Right lobe of liver (tissue), 6 donors: ENCODE results near the gene SSC5D. TPM values are rescaled to one million over a fixed set of nuclear protein-coding genes. Genes with fewer than 3 reads are reported as not detected.

Experiments
- ATAC-seq, 4 donors: fragments of 200-7000 bp; cut with Tn5 transposase; one replicate each; pipeline ENCODE4 v1.9.1; 2020; ENCODE audit warnings: mild to moderate bottlenecking in 4 of 4, moderate library complexity in 4 of 4
- DNase-seq, 3 donors: peaks; one replicate each; pipeline ENCODE4 v3.0.0-alpha.2; 2020
- H3K27ac ChIP-seq, 3 donors: fragments of 200-600 bp; one replicate each; pipeline ENCODE4 v1.8.0; 2022
- H3K27me3 ChIP-seq, 2 donors: fragments of 200-600 bp; one replicate each; pipeline ENCODE4 v1.8.0; 2022
- H3K36me3 ChIP-seq, 4 donors: fragments of 200-600 bp; sonication (generic) in 1 of 4; one replicate each; pipeline versions ENCODE4 v1.5.1 to v1.8.0; 2017 to 2022; ENCODE audit warnings: control low read depth in 1 of 4
- H3K4me1 ChIP-seq, 4 donors: fragments of 200-600 bp; sonication (generic) in 1 of 4; one replicate each; pipeline versions ENCODE4 v1.5.1 to v1.8.0; 2017 to 2022; ENCODE audit warnings: control low read depth in 1 of 4
- H3K4me3 ChIP-seq, 3 donors: fragments of 200-600 bp; one replicate each; pipeline ENCODE4 v1.8.0; 2022
- H3K9me3 ChIP-seq, 4 donors: fragments of 200-600 bp; sonication (generic) in 1 of 4; one replicate each; pipeline versions ENCODE4 v1.5.1 to v1.8.0; 2017 to 2022; ENCODE audit warnings: control low read depth in 1 of 4
- CTCF ChIP-seq, 4 donors: fragments of 200-600 bp in 3 of 4; fragments of 450-650 bp in 1 of 4; IDR thresholded peaks; one replicate each; pipeline versions ENCODE4 v1.5.1 to v1.8.0; 2016 to 2022; ENCODE audit warnings: antibody characterized with exemption in 4 of 4, mild to moderate bottlenecking in 2 of 4
- POLR2A ChIP-seq: fragments of 450-650 bp; IDR thresholded peaks from one replicate; pipeline ENCODE4 v1.6.1; 2017; ENCODE audit warnings: antibody characterized with exemption, mild to moderate bottlenecking
- WGBS: methylation state at CpG from one replicate; pipeline ENCODE4 v1.1.6; 2018; ENCODE audit warnings: low coverage, low lambda C conversion rate; ENCODE audit not compliant: insufficient coverage; ENCODE audit errors: missing lambda C conversion rate; 5-methylcytosine and 5-hydroxymethylcytosine counted together
- intact Hi-C, 2 donors: fragments of 100-400 bp; cut with DNase I; formaldehyde crosslinking; loops; one replicate each; pipeline versions ENCODE4 v1.11.2 to v1.14.1; 2022
- total RNA-seq, 6 experiments: library from RNA; depleted of rRNA in 2 of 6; stranded (reverse); fragments of >200 nt in 2 of 6; fragmentation: NEBNext Ultra II Directional in 3 of 6; extraction: Animal tissue kit (Norgen Biotek cat#: 25700) in 3 of 6; gene quantifications; one replicate each; pipeline versions ENCODE4 v1.1.0 to v1.2.4, GENCODE V29; 2016 to 2023
- donor health status: DM: no; HTN: yes; CAD: no.
- donor health status: DM: no; HTN: no; CAD: no.
- donor health status: DM: no; HTN: no; CAD: no.
- donor health status: DM: no; HTN: yes; CAD: no.
- donor health status: DM: no; HTN: yes; CAD: no.

The SSC5D gene
- total RNA-seq, 6 experiments from 2014 or later, result 0.35 to 1.6 (median 1.2) TPM

- Histone ChIP-seq H3K4me3 (no peak overlapping the region), H3K36me3 (no peaks in the 10 kb centered on the region), H3K27ac (no peak overlapping the region), H3K4me1 (no peaks in the 10 kb centered on the region), H3K9me3 (no peaks in the 10 kb centered on the region), H3K27me3 (no peaks in the 10 kb centered on the region)
- intact Hi-C loops, result loop anchor here in 1 of 2 donors (10.0 kb wide), 1 partner anchor 354 kb away; the partner anchor contains the start of gene TNNT1
- ATAC-seq, result no peak
- 14% methylated on average over 2 of the region's 2 CpGs for WGBS
- TF ChIP-seq CTCF (IDR thresholded peaks at IDR 0.05) (no peak), POLR2A (no peak)
- DNase-seq, result no peak
Measured at GRCh38 chr19:55498246-55498840, 10.1 kb downstream of the SSC5D start.

- no peaks in the 10 kb centered on the region for H3K36me3 ChIP-seq
- H3K9me3 ChIP-seq, result no peaks in the 10 kb centered on the region
- no peak overlapping the region for H3K4me3 ChIP-seq
- no peak overlapping the region for H3K27ac ChIP-seq
- WGBS, result 65% methylated on average over 2 of the region's 26 CpGs
- DNase-seq (no peak), ATAC-seq (no peak)
- TF ChIP-seq CTCF (IDR thresholded peaks at IDR 0.05), result no peak
- TF ChIP-seq POLR2A, result no peak
- intact Hi-C loops, result no loop called here
- no peaks in the 10 kb centered on the region for H3K4me1 ChIP-seq
- no peaks in the 10 kb centered on the region for H3K27me3 ChIP-seq
Measured at GRCh38 chr19:55500368-55500952, 12.2 kb downstream of the SSC5D start.

GRCh38 chr19:55502197-55502952 is 14.1 kb downstream of the SSC5D start:
- Histone ChIP-seq H3K9me3 (no peaks in the 10 kb centered on the region), H3K27ac (no peak overlapping the region), H3K4me3 (no peak overlapping the region), H3K27me3 (no peaks in the 10 kb centered on the region), H3K36me3 (no peaks in the 10 kb centered on the region), H3K4me1 (no peaks in the 10 kb centered on the region)
- 88% methylated on average over 6 of the region's 9 CpGs for WGBS
- no peak for TF ChIP-seq CTCF (IDR thresholded peaks at IDR 0.05)
- TF ChIP-seq POLR2A, result no peak
- intact Hi-C loops, result no loop called here
- DNase-seq (no peak), ATAC-seq (no peak)

GRCh38 chr19:55503157-55503501 is 14.9 kb downstream of the SSC5D start:
- H3K9me3 ChIP-seq, result no peaks in the 10 kb centered on the region
- 74% methylated on average over 9 of the region's 17 CpGs for WGBS
- no peak overlapping the region for H3K4me3 ChIP-seq
- no peak overlapping the region for H3K27ac ChIP-seq
- H3K27me3 ChIP-seq, result no peaks in the 10 kb centered on the region
- intact Hi-C loops, result no loop called here
- ATAC-seq (no peak), DNase-seq (no peak)
- no peaks in the 10 kb centered on the region for H3K4me1 ChIP-seq
- no peaks in the 10 kb centered on the region for H3K36me3 ChIP-seq
- TF ChIP-seq CTCF (IDR thresholded peaks at IDR 0.05), result no peak
- TF ChIP-seq POLR2A, result no peak
